ENCODE results near the gene USP3. TPM values are rescaled to one million over a fixed set of nuclear protein-coding genes. Genes with fewer than 3 reads are reported as not detected.

The USP3 gene
- total and polyA plus RNA-seq, 2 donors (not counting 1 experiment from before 2014, with no cell fraction given), result 43.4 to 152 TPM

DNA sequence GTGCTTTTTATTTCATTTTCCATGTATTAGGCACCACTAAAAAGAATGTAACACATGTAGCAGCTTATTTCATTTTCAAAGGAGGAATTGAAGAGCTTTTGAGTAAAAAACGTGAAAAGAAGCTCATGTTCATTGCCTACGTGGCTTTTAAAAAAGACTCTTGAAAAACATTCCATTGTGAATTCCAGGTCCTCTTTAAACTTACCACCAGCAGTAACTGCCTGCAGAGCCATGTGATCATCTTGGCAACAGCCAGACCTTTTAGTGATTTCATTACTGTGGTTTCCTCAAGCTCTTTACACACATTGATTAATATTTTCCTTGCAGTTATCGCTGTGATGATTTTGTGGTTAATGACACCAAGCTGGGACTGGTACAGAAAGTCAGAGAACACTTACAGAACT lies 49.0 kb downstream of the USP3 start:
- Mint-ChIP-seq H3K4me3 (no peak overlapping the region), H3K4me1 (peaks cover 14% of the 10 kb centered on the region), H3K27ac (peak overlapping the region; percentile 74), H3K9me3 (ENCODE audit: insufficient read depth) (no peaks in the 10 kb centered on the region), H3K27me3 (no peaks in the 10 kb centered on the region)
- peaks cover 7% of the 10 kb centered on the region for H4K20me1 ChIP-seq (ENCODE audit: control insufficient read depth, insufficient read depth, low read length, poor library complexity, severe bottlenecking)
- TF ChIP-seq, protein P1, sequence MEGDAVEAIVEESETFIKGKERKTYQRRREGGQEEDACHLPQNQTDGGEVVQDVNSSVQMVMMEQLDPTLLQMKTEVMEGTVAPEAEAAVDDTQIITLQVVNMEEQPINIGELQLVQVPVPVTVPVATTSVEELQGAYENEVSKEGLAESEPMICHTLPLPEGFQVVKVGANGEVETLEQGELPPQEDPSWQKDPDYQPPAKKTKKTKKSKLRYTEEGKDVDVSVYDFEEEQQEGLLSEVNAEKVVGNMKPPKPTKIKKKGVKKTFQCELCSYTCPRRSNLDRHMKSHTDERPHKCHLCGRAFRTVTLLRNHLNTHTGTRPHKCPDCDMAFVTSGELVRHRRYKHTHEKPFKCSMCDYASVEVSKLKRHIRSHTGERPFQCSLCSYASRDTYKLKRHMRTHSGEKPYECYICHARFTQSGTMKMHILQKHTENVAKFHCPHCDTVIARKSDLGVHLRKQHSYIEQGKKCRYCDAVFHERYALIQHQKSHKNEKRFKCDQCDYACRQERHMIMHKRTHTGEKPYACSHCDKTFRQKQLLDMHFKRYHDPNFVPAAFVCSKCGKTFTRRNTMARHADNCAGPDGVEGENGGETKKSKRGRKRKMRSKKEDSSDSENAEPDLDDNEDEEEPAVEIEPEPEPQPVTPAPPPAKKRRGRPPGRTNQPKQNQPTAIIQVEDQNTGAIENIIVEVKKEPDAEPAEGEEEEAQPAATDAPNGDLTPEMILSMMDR (IDR thresholded peaks at IDR 0.05), result no peak
- no peak for TF ChIP-seq EZH2 (IDR thresholded peaks at IDR 0.05; ENCODE audit: borderline replicate concordance, insufficient read depth, low read depth, low read length, poor library complexity, severe bottlenecking)
- ATAC-seq (ENCODE audit: low read depth), result no peak
- DNase-seq, result no peak
- H3K4me2 ChIP-seq (replicated peaks; ENCODE audit: low read depth, low read length, poor library complexity, severe bottlenecking), result no peak overlapping the region
- H3K9me3 ChIP-seq (ENCODE audit: control extremely low read depth in 1 of 3, control insufficient read depth in 2 of 3, insufficient read depth in 1 of 3, low read length in 2 of 3), result peaks cover 0 to 1% (median 0%) of the 10 kb centered on the region in 3 donors
- ChIA-PET POLR2A (no interaction called here), CTCF (interaction anchor here (0.8 to 2.4 kb wide), 8 partner anchors 9 to 261 kb away, joined by 3 to 21 read pairs (median 4); no protein-coding TSS in a partner anchor)
- H2AFZ ChIP-seq (ENCODE audit: insufficient read depth, low read depth, low read length, poor library complexity, severe bottlenecking), result no peak overlapping the region
- peak overlapping the region in 1 of 2 donors; percentile 56 for H3K27ac ChIP-seq (ENCODE audit: low read length in 2 of 2)
- intact Hi-C loops (cut with micrococcal nuclease), result no loop called here
- no peak overlapping the region for H3K4me3 ChIP-seq (ENCODE audit: control extremely low read depth in 1 of 5, extremely low read depth in 1 of 5, insufficient read depth in 1 of 5, low read depth in 2 of 5, low read length in 4 of 5)
- peaks cover 10 to 31% of the 10 kb centered on the region in 2 experiments for H3K36me3 ChIP-seq (replicated peaks in 1 of 2; ENCODE audit: control extremely low read depth in 1 of 2, control insufficient read depth in 1 of 2, extremely low read depth in 1 of 2, insufficient read depth in 2 of 2, low read length in 1 of 2)
- H3K79me2 ChIP-seq (ENCODE audit: control insufficient read depth, insufficient read depth, low read length), result peaks cover 60% of the 10 kb centered on the region
- H3K27me3 ChIP-seq (replicated peaks in 1 of 4; ENCODE audit: control extremely low read depth in 1 of 4, control insufficient read depth in 3 of 4, insufficient read depth in 4 of 4, low read length in 3 of 4), result no peaks in the 10 kb centered on the region
- H3K4me1 ChIP-seq (ENCODE audit: control insufficient read depth in 2 of 2, insufficient read depth in 2 of 2, low read length in 2 of 2), result no peaks in the 10 kb centered on the region
- no peak overlapping the region for H3K9ac ChIP-seq (ENCODE audit: low read length)
- 83% methylated on average over 1 of the region's 3 CpGs for WGBS (ENCODE audit: insufficient coverage)

DNA sequence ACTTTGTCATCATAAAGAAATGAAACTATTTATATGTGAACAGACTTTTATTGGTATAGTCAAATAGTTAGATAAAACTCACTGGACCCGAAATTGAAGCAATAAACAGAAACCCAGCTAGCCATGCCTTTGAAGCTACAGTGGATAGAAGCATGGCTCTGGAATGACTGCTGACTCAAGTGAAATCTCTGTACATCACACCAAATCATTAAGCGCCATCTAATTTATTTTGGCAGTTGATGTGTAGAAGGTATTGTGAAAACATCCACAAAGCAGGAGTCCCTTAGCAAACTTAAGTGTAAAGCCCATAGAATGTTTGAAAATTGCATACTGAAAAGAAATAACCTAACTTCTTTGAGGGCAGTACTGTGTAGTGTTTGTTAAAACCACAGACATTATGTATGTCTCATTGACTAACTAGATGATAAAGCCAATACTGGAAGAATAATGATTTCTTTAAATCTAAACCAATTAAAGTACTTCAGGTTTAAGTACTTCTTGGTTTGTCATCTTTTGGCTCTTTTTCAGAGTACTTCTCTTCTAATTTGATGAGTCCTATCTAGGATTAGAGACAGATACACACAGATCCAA lies 50.0 kb downstream of the USP3 start:
- peaks cover 53% of the 10 kb centered on the region for H3K79me2 ChIP-seq (ENCODE audit: control insufficient read depth, insufficient read depth, low read length)
- ATAC-seq (ENCODE audit: low read depth) (no peak), DNase-seq (no peak)
- no peak overlapping the region for H3K4me3 ChIP-seq (ENCODE audit: control extremely low read depth in 1 of 5, extremely low read depth in 1 of 5, insufficient read depth in 1 of 5, low read depth in 2 of 5, low read length in 4 of 5)
- H3K9ac ChIP-seq (ENCODE audit: low read length), result no peak overlapping the region
- POLR2A ChIA-PET, result no interaction called here
- no CpG with 5 or more reads among the region's 2 CpGs for WGBS (ENCODE audit: insufficient coverage)
- peak overlapping the region in 1 of 2 donors; percentile 56 for H3K27ac ChIP-seq (ENCODE audit: low read length in 2 of 2)
- Mint-ChIP-seq H3K9me3 (ENCODE audit: insufficient read depth) (no peaks in the 10 kb centered on the region), H3K4me3 (no peak overlapping the region), H3K27ac (peak overlapping the region; percentile 6), H3K4me1 (peaks cover 14% of the 10 kb centered on the region), H3K27me3 (no peaks in the 10 kb centered on the region)
- no peaks in the 10 kb centered on the region for H3K27me3 ChIP-seq (replicated peaks in 1 of 4; ENCODE audit: control extremely low read depth in 1 of 4, control insufficient read depth in 3 of 4, insufficient read depth in 4 of 4, low read length in 3 of 4)
- TF ChIP-seq, protein P1 (IDR thresholded peaks at IDR 0.05), result no peak
- TF ChIP-seq EZH2 (IDR thresholded peaks at IDR 0.05; ENCODE audit: borderline replicate concordance, insufficient read depth, low read depth, low read length, poor library complexity, severe bottlenecking), result no peak
- intact Hi-C loops (cut with micrococcal nuclease), result no loop called here
- peaks cover 12 to 38% of the 10 kb centered on the region in 2 experiments for H3K36me3 ChIP-seq (replicated peaks in 1 of 2; ENCODE audit: control extremely low read depth in 1 of 2, control insufficient read depth in 1 of 2, extremely low read depth in 1 of 2, insufficient read depth in 2 of 2, low read length in 1 of 2)
- CTCF ChIA-PET, result interaction anchor here (0.8 to 2.4 kb wide), 5 partner anchors 10 to 87 kb away, joined by 3 to 21 read pairs (median 4); no protein-coding TSS in a partner anchor
- H3K4me1 ChIP-seq (ENCODE audit: control insufficient read depth in 2 of 2, insufficient read depth in 2 of 2, low read length in 2 of 2), result no peaks in the 10 kb centered on the region
- H4K20me1 ChIP-seq (ENCODE audit: control insufficient read depth, insufficient read depth, low read length, poor library complexity, severe bottlenecking), result peaks cover 7% of the 10 kb centered on the region
- no peak overlapping the region for H2AFZ ChIP-seq (ENCODE audit: insufficient read depth, low read depth, low read length, poor library complexity, severe bottlenecking)
- H3K9me3 ChIP-seq (ENCODE audit: control extremely low read depth in 1 of 3, control insufficient read depth in 2 of 3, insufficient read depth in 1 of 3, low read length in 2 of 3), result peaks cover 0 to 1% (median 0%) of the 10 kb centered on the region in 3 donors
- H3K4me2 ChIP-seq (replicated peaks; ENCODE audit: low read depth, low read length, poor library complexity, severe bottlenecking), result no peak overlapping the region

Data from B cell (primary cell).